Measurements from ENCODE around the gene DNAJC25.

The DNAJC25 gene

GRCh38 chr9:111674319-111674718, 43.2 kb downstream of the DNAJC25 start:
- no peak for TF ChIP-seq CTCF (IDR thresholded peaks at IDR 0.05; ENCODE audit: low read depth, low read length)
- no peak for TF ChIP-seq MYC (IDR thresholded peaks at IDR 0.05; ENCODE audit: low read depth, low read length)
- TF ChIP-seq MAX (IDR thresholded peaks at IDR 0.05; ENCODE audit: low read depth, low read length), result no peak
- TF ChIP-seq POLR2A (IDR thresholded peaks at IDR 0.05; ENCODE audit: extremely low read depth, insufficient read length), result no peak
- DNase-seq (ENCODE audit: low read depth), result no peak
- H3K4me3 ChIP-seq (ENCODE audit: low read depth, low read length), result no peak overlapping the region

GRCh38 chr9:111676116-111676515, 45.0 kb downstream of the DNAJC25 start:
- no peak for DNase-seq (ENCODE audit: low read depth)
- no peak overlapping the region for H3K4me3 ChIP-seq (ENCODE audit: low read depth, low read length)
- TF ChIP-seq POLR2A (IDR thresholded peaks at IDR 0.05; ENCODE audit: extremely low read depth, insufficient read length) (no peak), MAX (IDR thresholded peaks at IDR 0.05; ENCODE audit: low read depth, low read length) (no peak), MYC (IDR thresholded peaks at IDR 0.05; ENCODE audit: low read depth, low read length) (no peak), CTCF (IDR thresholded peaks at IDR 0.05; ENCODE audit: low read depth, low read length) (no peak)

GRCh38 chr9:111678293-111678692, 47.2 kb downstream of the DNAJC25 start:
- no peak overlapping the region for H3K4me3 ChIP-seq (ENCODE audit: low read depth, low read length)
- no peak for TF ChIP-seq POLR2A (IDR thresholded peaks at IDR 0.05; ENCODE audit: extremely low read depth, insufficient read length)
- no peak for TF ChIP-seq CTCF (IDR thresholded peaks at IDR 0.05; ENCODE audit: low read depth, low read length)
- no peak for TF ChIP-seq MYC (IDR thresholded peaks at IDR 0.05; ENCODE audit: low read depth, low read length)
- no peak for DNase-seq (ENCODE audit: low read depth)

GRCh38 chr9:111679199-111679598, 48.1 kb downstream of the DNAJC25 start:
- no peak for DNase-seq (ENCODE audit: low read depth)
- no peak for TF ChIP-seq MYC (IDR thresholded peaks at IDR 0.05; ENCODE audit: low read depth, low read length)
- no peak for TF ChIP-seq CTCF (IDR thresholded peaks at IDR 0.05; ENCODE audit: low read depth, low read length)
- no peak for TF ChIP-seq MAX (IDR thresholded peaks at IDR 0.05; ENCODE audit: low read depth, low read length)
- TF ChIP-seq POLR2A (IDR thresholded peaks at IDR 0.05; ENCODE audit: extremely low read depth, insufficient read length), result no peak

GRCh38 chr9:111683392-111683791, 52.3 kb downstream of the DNAJC25 start:
- H3K4me3 ChIP-seq (ENCODE audit: low read depth, low read length), result no peak overlapping the region
- TF ChIP-seq MYC (IDR thresholded peaks at IDR 0.05; ENCODE audit: low read depth, low read length) (no peak), CTCF (IDR thresholded peaks at IDR 0.05; ENCODE audit: low read depth, low read length) (no peak), POLR2A (IDR thresholded peaks at IDR 0.05; ENCODE audit: extremely low read depth, insufficient read length) (no peak), MAX (IDR thresholded peaks at IDR 0.05; ENCODE audit: low read depth, low read length) (no peak)
- no peak for DNase-seq (ENCODE audit: low read depth)

More at GRCh38 chr9:111679199-111679598, 48.1 kb downstream of the DNAJC25 start:
- H3K4me3 ChIP-seq (ENCODE audit: low read depth, low read length), result no peak overlapping the region
